ENCODE data around the gene TSPAN10.

DNA sequence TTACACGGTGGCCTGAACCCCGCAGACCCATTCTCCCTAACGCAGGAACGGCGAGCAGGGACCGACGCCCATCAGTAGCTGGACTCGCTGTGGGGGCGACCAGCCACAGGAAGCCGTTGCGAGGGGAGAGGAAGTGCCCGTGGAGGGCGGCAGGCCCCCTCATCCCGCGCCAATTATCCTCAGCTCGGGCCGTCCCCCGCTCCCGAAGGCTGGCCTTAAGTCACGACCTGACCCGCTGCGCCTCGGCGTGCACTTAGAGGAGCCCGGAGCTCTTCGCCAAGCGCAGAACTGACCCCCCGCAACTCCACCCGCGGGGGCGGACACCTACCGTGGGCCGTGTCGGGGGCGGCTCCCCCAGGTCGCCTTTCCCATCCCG lies 46.2 kb downstream of the TSPAN10 start:
- TF ChIP-seq GATA2 (IDR thresholded peaks at IDR 0.05; ENCODE audit: low read depth, low read length) (no peak), GATA3 (IDR thresholded peaks at IDR 0.05; ENCODE audit: low read depth, low read length) (no peak)

Data from SH-SY5Y (cell line).